ENCODE results near the gene ELMO3. TPM values are rescaled to one million over a fixed set of nuclear protein-coding genes. Genes with fewer than 3 reads are reported as not detected.

The ELMO3 gene
- total RNA-seq, 1 donor from 2014 or later, result 1.7 TPM

DNA sequence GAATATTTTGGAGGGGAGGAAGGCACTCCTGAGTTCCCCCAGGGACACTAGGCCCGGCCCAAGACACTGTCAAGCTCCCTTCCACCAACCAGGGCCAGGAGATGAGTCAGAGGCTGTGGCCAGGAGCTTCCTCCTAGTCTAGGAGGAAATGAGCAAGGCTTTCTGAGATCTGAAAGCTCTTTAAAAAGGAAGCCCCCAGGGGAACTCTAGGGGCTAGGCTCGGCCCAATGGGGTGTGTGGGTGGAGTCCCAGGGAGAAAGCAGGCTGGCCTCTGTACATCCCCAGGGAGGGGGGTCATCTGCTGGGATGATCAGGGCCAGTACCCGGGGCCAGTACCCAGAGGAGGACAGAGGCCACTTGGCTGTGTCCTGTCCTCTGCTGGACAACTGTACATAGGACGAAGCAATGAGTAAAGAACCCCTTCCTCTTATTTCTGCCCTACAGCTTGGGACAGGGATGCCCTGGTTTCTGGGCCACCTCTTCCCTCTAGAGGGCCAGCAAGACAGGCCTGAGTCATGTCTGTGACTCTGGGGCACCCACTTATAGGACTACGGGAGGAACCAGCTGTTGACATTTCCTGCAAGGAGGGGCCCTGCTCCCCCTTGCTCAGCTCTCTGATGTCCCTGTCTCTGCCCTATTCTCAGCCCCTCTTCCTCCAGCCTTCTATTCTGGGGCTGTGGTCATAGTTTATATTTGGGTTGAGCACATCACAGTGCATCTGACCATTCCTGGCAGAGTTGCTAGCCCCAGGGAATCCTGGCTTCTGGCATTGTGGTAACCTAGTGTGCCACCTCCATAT is 45.7 kb downstream of the ELMO3 start:
- H3K27ac Mint-ChIP-seq (ENCODE audit: unreplicated experiment), result peak overlapping the region; percentile 95
- no peak for TF ChIP-seq CTCF (IDR thresholded peaks at IDR 0.05)
- H3K4me3 Mint-ChIP-seq (ENCODE audit: unreplicated experiment), result peak overlapping the region; percentile 85
- DNase-seq (ENCODE audit: extremely low spot score, unreplicated experiment), result no peak
- H3K4me1 Mint-ChIP-seq (ENCODE audit: unreplicated experiment), result peaks cover 68% of the 10 kb centered on the region
- H3K9me3 Mint-ChIP-seq (ENCODE audit: unreplicated experiment), result no peaks in the 10 kb centered on the region
- no peaks in the 10 kb centered on the region for H3K36me3 Mint-ChIP-seq (ENCODE audit: unreplicated experiment)
- H3K27me3 Mint-ChIP-seq (ENCODE audit: unreplicated experiment), result no peaks in the 10 kb centered on the region

DNA sequence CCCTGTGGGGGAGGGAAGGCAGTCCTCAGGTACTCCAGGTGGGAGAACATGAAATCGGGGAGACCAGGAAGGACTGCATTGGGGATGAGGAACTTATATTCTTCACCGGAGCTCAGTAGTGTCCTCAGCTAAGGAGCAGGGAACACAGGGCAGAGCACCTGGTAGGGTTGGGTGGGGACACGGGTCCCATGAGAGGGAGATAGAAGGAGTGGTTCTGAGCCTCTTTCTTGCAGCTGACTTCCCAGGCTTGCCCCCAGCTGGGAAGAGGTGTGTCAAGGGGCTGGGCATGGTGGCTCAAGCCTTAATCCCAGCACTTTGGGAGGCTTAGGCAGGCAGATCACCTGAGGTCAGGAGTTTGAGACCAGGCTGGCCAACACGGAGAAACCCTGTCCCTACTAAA is 46.3 kb downstream of the ELMO3 start:
- TF ChIP-seq CTCF (IDR thresholded peaks at IDR 0.05), result no peak
- Mint-ChIP-seq H3K9me3 (ENCODE audit: unreplicated experiment) (no peaks in the 10 kb centered on the region), H3K4me3 (ENCODE audit: unreplicated experiment) (peak overlapping the region; percentile 85), H3K27me3 (ENCODE audit: unreplicated experiment) (no peaks in the 10 kb centered on the region), H3K36me3 (ENCODE audit: unreplicated experiment) (no peaks in the 10 kb centered on the region), H3K27ac (ENCODE audit: unreplicated experiment) (peak overlapping the region; percentile 95), H3K4me1 (ENCODE audit: unreplicated experiment) (peaks cover 69% of the 10 kb centered on the region)
- DNase-seq (ENCODE audit: extremely low spot score, unreplicated experiment), result no peak

DNA sequence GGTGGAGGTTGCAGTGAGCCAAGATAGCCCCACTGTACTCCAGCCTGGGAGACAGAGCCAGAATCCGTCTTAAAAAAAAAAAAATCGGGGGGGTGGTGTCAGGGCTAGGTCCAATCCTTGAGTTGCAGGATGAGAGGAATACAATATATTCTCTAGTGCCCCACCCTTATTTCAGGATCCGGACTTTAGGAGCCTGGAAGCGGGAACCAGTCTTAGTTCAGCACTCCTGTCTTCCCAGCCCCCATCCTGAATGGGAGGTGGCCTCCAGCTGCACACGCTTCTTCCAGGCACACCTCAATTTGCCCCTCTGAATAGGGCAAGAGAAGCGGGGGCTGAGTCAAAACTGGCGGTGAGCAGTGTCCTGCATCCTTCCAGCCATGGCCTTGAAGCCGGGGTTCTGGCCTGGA is 46.7 kb downstream of the ELMO3 start:
- Mint-ChIP-seq H3K36me3 (ENCODE audit: unreplicated experiment) (no peaks in the 10 kb centered on the region), H3K27ac (ENCODE audit: unreplicated experiment) (peak overlapping the region; percentile 95), H3K4me3 (ENCODE audit: unreplicated experiment) (peak overlapping the region; percentile 85), H3K4me1 (ENCODE audit: unreplicated experiment) (peaks cover 65% of the 10 kb centered on the region), H3K27me3 (ENCODE audit: unreplicated experiment) (no peaks in the 10 kb centered on the region), H3K9me3 (ENCODE audit: unreplicated experiment) (no peaks in the 10 kb centered on the region)
- no peak for DNase-seq (ENCODE audit: extremely low spot score, unreplicated experiment)
- TF ChIP-seq CTCF (IDR thresholded peaks at IDR 0.05), result no peak

DNA sequence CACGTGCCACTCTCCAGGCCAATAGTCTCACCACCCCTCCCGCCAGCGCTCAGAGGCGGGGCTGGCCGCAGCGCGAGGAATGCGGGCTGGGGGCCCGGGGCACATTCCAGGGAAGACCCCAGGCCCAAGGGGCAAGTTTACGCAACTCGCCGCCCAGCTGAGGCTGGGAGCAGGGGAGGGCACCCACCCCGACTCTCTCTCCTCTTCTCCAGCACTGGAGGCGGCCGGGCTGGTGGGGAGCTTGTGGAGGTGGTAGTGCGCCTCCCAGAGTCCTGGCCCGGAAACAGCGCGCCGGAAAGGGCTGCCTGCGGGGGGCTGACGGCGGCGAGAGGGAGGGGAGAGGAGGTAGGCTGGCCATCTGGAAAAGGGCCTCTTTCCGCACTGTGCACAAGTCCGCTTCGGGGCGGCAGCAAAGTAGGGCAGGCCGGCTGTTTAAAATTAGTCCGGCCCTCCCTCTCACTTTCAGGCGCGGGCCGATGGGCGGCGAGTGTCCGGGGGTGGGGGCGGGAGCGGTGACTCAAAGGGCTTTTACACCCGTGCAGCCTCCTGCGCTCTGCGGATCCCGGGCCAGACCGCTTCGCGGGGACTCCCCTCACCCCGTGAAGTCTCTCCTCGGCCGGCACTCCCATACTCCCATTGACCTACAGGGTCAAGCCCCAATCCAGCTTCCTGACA is 47.3 kb downstream of the ELMO3 start:
- Mint-ChIP-seq H3K27ac (ENCODE audit: unreplicated experiment) (peak overlapping the region; percentile 95), H3K9me3 (ENCODE audit: unreplicated experiment) (no peaks in the 10 kb centered on the region), H3K4me3 (ENCODE audit: unreplicated experiment) (peak overlapping the region; percentile 85), H3K4me1 (ENCODE audit: unreplicated experiment) (peaks cover 60% of the 10 kb centered on the region), H3K27me3 (ENCODE audit: unreplicated experiment) (no peaks in the 10 kb centered on the region), H3K36me3 (ENCODE audit: unreplicated experiment) (no peaks in the 10 kb centered on the region)
- peak; percentile 94 for DNase-seq (ENCODE audit: extremely low spot score, unreplicated experiment)
- TF ChIP-seq CTCF (IDR thresholded peaks at IDR 0.05), result peak; percentile 56

- H3K4me1 Mint-ChIP-seq (ENCODE audit: unreplicated experiment), result peaks cover 55% of the 10 kb centered on the region
- H3K36me3 Mint-ChIP-seq (ENCODE audit: unreplicated experiment), result no peaks in the 10 kb centered on the region
- DNase-seq (ENCODE audit: extremely low spot score, unreplicated experiment), result no peak
- no peaks in the 10 kb centered on the region for H3K9me3 Mint-ChIP-seq (ENCODE audit: unreplicated experiment)
- H3K27me3 Mint-ChIP-seq (ENCODE audit: unreplicated experiment), result no peaks in the 10 kb centered on the region
- no peak for TF ChIP-seq CTCF (IDR thresholded peaks at IDR 0.05)
- H3K4me3 Mint-ChIP-seq (ENCODE audit: unreplicated experiment), result peak overlapping the region; percentile 85
- H3K27ac Mint-ChIP-seq (ENCODE audit: unreplicated experiment), result peak overlapping the region; percentile 95
These were observed 47.8 kb downstream of the ELMO3 start for GRCh38 chr16:67246756-67247191.

Data from osteocyte (in vitro differentiated cells).